ENCODE data around the gene RAPGEF4.

The RAPGEF4 gene

DNA sequence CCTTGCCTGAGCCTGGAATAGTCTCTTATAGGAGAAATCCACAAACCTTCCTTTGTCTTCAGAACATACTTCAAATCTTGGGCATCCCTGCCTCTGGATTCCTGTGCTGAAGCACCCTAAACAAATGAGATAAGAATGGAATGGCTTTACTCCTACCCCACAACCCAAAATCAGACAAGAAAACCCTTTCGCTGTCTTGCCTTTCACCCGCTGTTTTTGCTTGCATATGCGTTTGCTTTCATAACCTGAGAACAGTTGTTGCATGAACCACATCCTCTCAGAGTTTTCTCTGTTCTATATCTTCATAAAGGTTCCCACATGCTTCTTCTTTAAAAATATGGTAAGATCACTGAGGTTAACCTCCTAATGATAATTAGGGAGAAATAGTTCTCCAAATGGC, 207.9 kb downstream of the RAPGEF4 start:
- Histone ChIP-seq H3K9ac (ENCODE audit: low read depth in 1 of 2, low read length in 2 of 2) (no peak overlapping the region), H3K36me3 (ENCODE audit: control insufficient read depth in 1 of 2, insufficient read depth in 2 of 2, low read length in 2 of 2) (no peaks in the 10 kb centered on the region), H3K9me3 (ENCODE audit: control insufficient read depth in 1 of 2, low read length in 2 of 2) (peaks cover 2 to 6% of the 10 kb centered on the region in 2 donors), H3K4me1 (ENCODE audit: control insufficient read depth in 1 of 2, insufficient read depth in 2 of 2, low read length in 2 of 2) (no peaks in the 10 kb centered on the region), H3K27ac (ENCODE audit: low read depth, low read length) (no peak overlapping the region), H3K27me3 (ENCODE audit: control insufficient read depth in 1 of 2, insufficient read depth in 2 of 2, low read length in 2 of 2) (peaks cover 3 to 5% of the 10 kb centered on the region in 2 donors), H3K4me3 (ENCODE audit: low read depth in 1 of 2, low read length in 2 of 2) (no peak overlapping the region)

DNA sequence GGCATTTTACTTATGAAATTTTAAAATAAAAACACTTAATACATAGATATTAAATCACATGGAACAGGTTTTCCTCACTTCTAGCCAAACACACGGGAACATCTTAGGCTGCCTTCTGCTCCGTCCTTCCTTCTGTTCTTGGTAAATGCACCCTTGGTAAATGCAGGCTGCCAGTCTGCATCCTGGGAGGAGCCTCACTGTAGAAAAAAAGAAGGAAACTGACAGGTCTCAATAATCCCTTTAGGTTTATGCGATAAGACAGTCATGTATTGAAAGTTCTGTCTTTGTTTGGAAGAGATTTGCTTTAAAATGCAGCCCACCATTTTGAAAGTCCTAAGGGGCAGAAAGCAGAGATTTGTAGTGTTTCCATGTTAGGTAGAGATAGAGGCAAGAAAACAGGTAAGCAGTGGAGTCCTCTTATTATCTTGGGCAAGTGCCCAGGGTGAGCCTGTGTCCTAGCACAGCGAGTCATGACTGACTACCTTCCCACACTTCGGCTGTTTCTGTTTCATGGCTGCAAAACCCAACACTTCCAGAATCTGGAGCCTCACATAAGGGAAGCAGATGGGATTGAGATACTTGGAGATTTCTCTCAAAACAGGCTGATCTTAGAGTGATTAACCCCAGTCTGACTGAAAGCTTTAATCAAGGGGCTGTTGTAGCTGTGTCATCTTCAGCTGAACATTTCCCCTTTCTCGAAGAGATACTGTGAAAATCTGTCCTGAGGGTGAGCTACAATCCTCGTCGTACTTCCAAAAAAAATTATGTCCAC, 208.6 kb downstream of the RAPGEF4 start:
- H3K36me3 ChIP-seq (ENCODE audit: control insufficient read depth in 1 of 2, insufficient read depth in 2 of 2, low read length in 2 of 2) = no peaks in the 10 kb centered on the region
- H3K9ac ChIP-seq (ENCODE audit: low read depth in 1 of 2, low read length in 2 of 2) = no peak overlapping the region
- no peak overlapping the region for H3K27ac ChIP-seq (ENCODE audit: low read depth, low read length)
- H3K4me3 ChIP-seq (ENCODE audit: low read depth in 1 of 2, low read length in 2 of 2) = no peak overlapping the region
- no peaks in the 10 kb centered on the region for H3K4me1 ChIP-seq (ENCODE audit: control insufficient read depth in 1 of 2, insufficient read depth in 2 of 2, low read length in 2 of 2)
- H3K9me3 ChIP-seq (ENCODE audit: control insufficient read depth in 1 of 2, low read length in 2 of 2) = peaks cover 2 to 6% of the 10 kb centered on the region in 2 donors
- peaks cover 3 to 5% of the 10 kb centered on the region in 2 donors for H3K27me3 ChIP-seq (ENCODE audit: control insufficient read depth in 1 of 2, insufficient read depth in 2 of 2, low read length in 2 of 2)

DNA sequence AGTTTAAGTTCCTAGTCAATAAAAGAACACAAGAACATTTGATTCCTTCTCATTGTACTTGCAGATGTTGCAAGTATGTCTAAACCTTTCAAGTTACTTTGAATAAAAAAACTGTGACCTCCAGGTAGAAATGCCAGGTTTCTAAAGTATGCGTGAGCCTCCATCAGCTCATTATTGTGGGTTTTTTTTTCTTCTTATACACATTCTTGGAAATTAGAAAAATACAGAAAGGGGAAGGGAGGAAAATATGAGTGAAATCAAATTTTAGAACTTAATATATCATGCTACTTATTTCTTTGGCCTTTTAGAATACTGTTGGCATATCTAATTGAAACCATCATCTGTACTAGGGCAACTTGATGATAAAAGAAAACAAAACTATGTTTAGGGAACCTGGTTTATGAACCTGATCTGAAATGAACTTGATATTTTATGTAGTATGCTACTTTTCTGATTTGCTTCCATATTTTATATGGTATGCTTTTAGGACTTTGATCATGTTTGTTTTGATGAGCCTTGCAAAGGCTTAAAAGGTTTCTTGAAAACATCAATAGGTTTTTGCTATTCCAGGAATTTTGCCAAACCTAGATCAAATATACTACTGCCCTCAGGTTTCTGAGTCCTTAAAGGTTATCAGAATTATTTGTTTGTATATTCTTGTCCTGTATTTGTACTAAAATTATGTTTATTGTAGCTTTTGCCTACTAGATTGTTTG, 209.3 kb downstream of the RAPGEF4 start:
- Histone ChIP-seq H3K9me3 (ENCODE audit: control insufficient read depth in 1 of 2, low read length in 2 of 2) (peaks cover 2 to 6% of the 10 kb centered on the region in 2 donors), H3K9ac (ENCODE audit: low read depth in 1 of 2, low read length in 2 of 2) (no peak overlapping the region), H3K27me3 (ENCODE audit: control insufficient read depth in 1 of 2, insufficient read depth in 2 of 2, low read length in 2 of 2) (peaks cover 3 to 5% of the 10 kb centered on the region in 2 donors), H3K4me1 (ENCODE audit: control insufficient read depth in 1 of 2, insufficient read depth in 2 of 2, low read length in 2 of 2) (no peaks in the 10 kb centered on the region), H3K4me3 (ENCODE audit: low read depth in 1 of 2, low read length in 2 of 2) (no peak overlapping the region), H3K27ac (ENCODE audit: low read depth, low read length) (no peak overlapping the region), H3K36me3 (ENCODE audit: control insufficient read depth in 1 of 2, insufficient read depth in 2 of 2, low read length in 2 of 2) (no peaks in the 10 kb centered on the region)

DNA sequence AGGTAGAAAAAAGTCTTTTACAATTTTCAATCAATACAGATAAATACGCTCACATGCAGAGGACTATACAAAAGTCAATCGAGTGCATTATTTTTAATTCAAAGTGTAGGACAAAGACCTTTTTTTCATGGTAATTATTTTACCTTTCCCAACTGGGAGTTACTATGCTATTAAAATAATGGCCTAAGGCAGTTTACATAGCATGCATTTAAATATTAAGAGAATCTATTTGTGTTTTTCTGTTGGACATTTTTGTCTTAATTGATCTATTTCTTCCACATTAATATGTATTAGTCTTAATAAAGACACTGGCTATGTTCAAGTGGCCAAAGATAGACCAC, 209.8 kb downstream of the RAPGEF4 start:
- H3K4me3 ChIP-seq (ENCODE audit: low read depth in 1 of 2, low read length in 2 of 2) = no peak overlapping the region
- H3K36me3 ChIP-seq (ENCODE audit: control insufficient read depth in 1 of 2, insufficient read depth in 2 of 2, low read length in 2 of 2) = no peaks in the 10 kb centered on the region
- no peak overlapping the region for H3K27ac ChIP-seq (ENCODE audit: low read depth, low read length)
- no peak overlapping the region for H3K9ac ChIP-seq (ENCODE audit: low read depth in 1 of 2, low read length in 2 of 2)
- peaks cover 3 to 5% of the 10 kb centered on the region in 2 donors for H3K27me3 ChIP-seq (ENCODE audit: control insufficient read depth in 1 of 2, insufficient read depth in 2 of 2, low read length in 2 of 2)
- H3K9me3 ChIP-seq (ENCODE audit: control insufficient read depth in 1 of 2, low read length in 2 of 2) = peaks cover 0 to 4% of the 10 kb centered on the region in 2 donors
- no peaks in the 10 kb centered on the region for H3K4me1 ChIP-seq (ENCODE audit: control insufficient read depth in 1 of 2, insufficient read depth in 2 of 2, low read length in 2 of 2)

DNA sequence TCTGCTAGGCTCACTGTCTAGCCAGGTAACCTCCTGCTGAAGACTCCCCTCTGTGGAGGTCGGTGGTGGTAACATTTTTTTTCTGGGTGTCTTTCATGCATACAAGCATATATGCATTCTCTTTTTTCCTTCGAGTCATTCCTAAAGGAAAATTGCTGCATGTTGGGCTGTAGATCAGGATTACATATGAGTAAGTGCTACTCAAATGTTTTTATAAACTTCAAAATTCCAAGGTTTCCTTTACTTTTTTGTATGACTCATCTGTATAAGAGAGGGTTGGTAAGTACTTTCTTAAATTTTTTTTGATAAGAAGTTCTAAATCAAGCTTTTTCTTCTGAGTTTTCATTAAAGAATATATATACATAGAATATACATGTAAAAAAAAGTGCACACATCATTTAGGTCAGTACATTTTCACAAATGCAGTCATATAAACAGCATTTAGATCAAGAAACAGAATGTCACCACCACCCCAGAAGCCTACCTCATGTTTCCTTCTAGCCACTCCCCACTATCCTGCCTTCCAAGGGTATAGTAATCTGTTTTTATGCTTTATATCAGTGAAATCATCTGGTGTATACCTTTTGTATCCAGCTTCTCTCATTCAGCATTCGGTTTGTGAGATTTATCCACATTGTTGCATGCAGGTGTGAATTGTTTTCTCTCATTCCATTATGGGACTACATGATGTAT, 212.0 kb downstream of the RAPGEF4 start:
- Histone ChIP-seq H3K9me3 (ENCODE audit: control insufficient read depth in 1 of 2, low read length in 2 of 2) (no peaks in the 10 kb centered on the region), H3K27ac (ENCODE audit: low read depth, low read length) (no peak overlapping the region), H3K9ac (ENCODE audit: low read depth in 1 of 2, low read length in 2 of 2) (no peak overlapping the region), H3K4me1 (ENCODE audit: control insufficient read depth in 1 of 2, insufficient read depth in 2 of 2, low read length in 2 of 2) (no peaks in the 10 kb centered on the region), H3K36me3 (ENCODE audit: control insufficient read depth in 1 of 2, insufficient read depth in 2 of 2, low read length in 2 of 2) (no peaks in the 10 kb centered on the region), H3K4me3 (ENCODE audit: low read depth in 1 of 2, low read length in 2 of 2) (no peak overlapping the region), H3K27me3 (ENCODE audit: control insufficient read depth in 1 of 2, insufficient read depth in 2 of 2, low read length in 2 of 2) (peaks cover 5% of the 10 kb centered on the region in 2 donors)

DNA sequence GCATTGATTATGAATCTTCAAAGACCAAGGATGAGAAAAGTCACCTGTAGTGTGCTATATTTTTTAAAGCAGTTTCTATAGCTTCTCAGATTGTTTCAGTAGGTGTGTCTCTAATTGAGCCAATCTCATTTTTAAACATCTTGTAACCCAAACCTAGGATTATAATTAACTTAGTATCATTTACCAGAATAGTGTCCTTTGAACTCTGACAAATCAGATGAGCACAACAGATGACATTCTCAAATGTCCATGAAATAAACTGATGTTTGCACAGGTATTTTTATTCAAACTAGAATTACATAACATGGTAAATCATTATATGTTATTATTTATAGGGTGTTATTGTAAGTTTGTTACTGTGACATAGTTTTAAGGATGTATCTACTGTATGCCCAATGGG, 213.9 kb downstream of the RAPGEF4 start:
- Histone ChIP-seq H3K4me3 (ENCODE audit: low read depth in 1 of 2, low read length in 2 of 2) (no peak overlapping the region), H3K27ac (ENCODE audit: low read depth, low read length) (no peak overlapping the region), H3K36me3 (ENCODE audit: control insufficient read depth in 1 of 2, insufficient read depth in 2 of 2, low read length in 2 of 2) (no peaks in the 10 kb centered on the region), H3K27me3 (ENCODE audit: control insufficient read depth in 1 of 2, insufficient read depth in 2 of 2, low read length in 2 of 2) (peaks cover 0 to 5% of the 10 kb centered on the region in 2 donors), H3K9ac (ENCODE audit: low read depth in 1 of 2, low read length in 2 of 2) (no peak overlapping the region), H3K4me1 (ENCODE audit: control insufficient read depth in 1 of 2, insufficient read depth in 2 of 2, low read length in 2 of 2) (no peaks in the 10 kb centered on the region), H3K9me3 (ENCODE audit: control insufficient read depth in 1 of 2, low read length in 2 of 2) (no peaks in the 10 kb centered on the region)

DNA sequence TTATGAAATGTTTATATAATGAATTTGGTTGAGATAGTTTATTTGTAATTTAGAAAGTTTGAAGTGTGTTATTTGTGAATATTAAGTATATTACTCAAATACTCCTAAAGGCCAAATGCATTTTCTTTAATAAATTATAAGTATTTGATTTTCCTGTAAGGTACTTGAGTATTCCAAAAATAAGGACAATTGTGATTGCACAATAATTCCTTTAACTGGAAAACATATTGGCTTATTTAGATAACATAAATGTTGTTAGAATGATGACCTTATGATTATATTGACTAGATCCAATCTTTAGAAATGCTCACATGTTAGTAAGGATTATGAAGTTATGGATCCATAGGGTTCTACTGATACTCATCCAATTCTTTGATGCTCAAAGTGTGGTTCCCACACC, 214.9 kb downstream of the RAPGEF4 start:
- H3K4me1 ChIP-seq (ENCODE audit: control insufficient read depth in 1 of 2, insufficient read depth in 2 of 2, low read length in 2 of 2) = no peaks in the 10 kb centered on the region
- no peaks in the 10 kb centered on the region for H3K9me3 ChIP-seq (ENCODE audit: control insufficient read depth in 1 of 2, low read length in 2 of 2)
- no peaks in the 10 kb centered on the region for H3K36me3 ChIP-seq (ENCODE audit: control insufficient read depth in 1 of 2, insufficient read depth in 2 of 2, low read length in 2 of 2)
- H3K9ac ChIP-seq (ENCODE audit: low read depth in 1 of 2, low read length in 2 of 2) = no peak overlapping the region
- H3K27ac ChIP-seq (ENCODE audit: low read depth, low read length) = no peak overlapping the region
- H3K4me3 ChIP-seq (ENCODE audit: low read depth in 1 of 2, low read length in 2 of 2) = no peak overlapping the region
- peaks cover 0 to 5% of the 10 kb centered on the region in 2 donors for H3K27me3 ChIP-seq (ENCODE audit: control insufficient read depth in 1 of 2, insufficient read depth in 2 of 2, low read length in 2 of 2)

DNA sequence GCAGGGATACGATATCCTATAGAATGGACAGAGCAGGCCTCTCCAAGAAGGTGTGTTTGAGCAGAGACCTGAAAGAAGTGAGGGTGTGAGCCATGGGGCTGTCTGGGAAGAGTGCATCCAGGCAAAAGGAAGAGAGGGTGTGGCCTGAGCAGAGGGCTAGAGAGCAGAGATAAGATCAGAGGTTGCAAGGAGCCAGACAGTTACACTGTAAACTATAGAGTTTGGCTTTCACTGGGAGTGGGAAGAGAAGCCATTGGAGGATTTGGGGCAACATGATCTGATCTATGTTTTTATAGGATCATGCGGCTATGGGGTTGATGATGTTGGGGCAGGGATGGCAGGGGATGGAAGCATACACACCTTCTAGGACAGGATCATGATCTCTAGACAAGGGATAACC, 215.9 kb downstream of the RAPGEF4 start:
- Histone ChIP-seq H3K9ac (ENCODE audit: low read depth in 1 of 2, low read length in 2 of 2) (no peak overlapping the region), H3K27ac (ENCODE audit: low read depth, low read length) (no peak overlapping the region), H3K4me1 (ENCODE audit: control insufficient read depth in 1 of 2, insufficient read depth in 2 of 2, low read length in 2 of 2) (no peaks in the 10 kb centered on the region), H3K27me3 (ENCODE audit: control insufficient read depth in 1 of 2, insufficient read depth in 2 of 2, low read length in 2 of 2) (peaks cover 0 to 2% of the 10 kb centered on the region in 2 donors), H3K36me3 (ENCODE audit: control insufficient read depth in 1 of 2, insufficient read depth in 2 of 2, low read length in 2 of 2) (no peaks in the 10 kb centered on the region), H3K9me3 (ENCODE audit: control insufficient read depth in 1 of 2, low read length in 2 of 2) (no peaks in the 10 kb centered on the region), H3K4me3 (ENCODE audit: low read depth in 1 of 2, low read length in 2 of 2) (no peak overlapping the region)

DNA sequence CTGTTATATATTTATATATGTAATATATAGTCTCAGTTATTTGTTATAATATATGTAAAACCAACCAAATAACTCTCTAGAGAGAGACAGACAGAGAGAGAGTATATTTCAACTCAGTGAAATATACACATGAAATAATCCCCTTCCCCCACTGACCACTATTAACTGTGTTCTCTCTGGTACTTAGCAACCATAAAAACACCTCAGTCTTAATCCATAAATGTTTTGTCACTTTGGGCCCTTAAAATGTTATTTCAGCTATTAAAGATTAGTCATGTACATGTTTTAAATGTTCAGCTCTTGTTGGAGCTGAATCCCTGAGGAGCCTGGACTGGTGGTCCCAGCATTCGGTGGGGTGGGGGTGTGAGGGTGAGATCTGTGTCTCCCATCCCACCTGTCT, 217.8 kb downstream of the RAPGEF4 start:
- Histone ChIP-seq H3K9me3 (ENCODE audit: control insufficient read depth in 1 of 2, low read length in 2 of 2) (no peaks in the 10 kb centered on the region), H3K27me3 (ENCODE audit: control insufficient read depth in 1 of 2, insufficient read depth in 2 of 2, low read length in 2 of 2) (peaks cover 0 to 2% of the 10 kb centered on the region in 2 donors), H3K36me3 (ENCODE audit: control insufficient read depth in 1 of 2, insufficient read depth in 2 of 2, low read length in 2 of 2) (no peaks in the 10 kb centered on the region), H3K9ac (ENCODE audit: low read depth in 1 of 2, low read length in 2 of 2) (no peak overlapping the region), H3K27ac (ENCODE audit: low read depth, low read length) (no peak overlapping the region), H3K4me3 (ENCODE audit: low read depth in 1 of 2, low read length in 2 of 2) (no peak overlapping the region), H3K4me1 (ENCODE audit: control insufficient read depth in 1 of 2, insufficient read depth in 2 of 2, low read length in 2 of 2) (no peaks in the 10 kb centered on the region)

All from duodenal mucosa (tissue), 2 donors.